Fibroblast of lung (primary cell): ENCODE data around the gene HIPK4.

Experiments
- EZH2 ChIP-seq: IDR thresholded peaks from 2 replicates; pipeline ENCODE4 v1.5.1; 2012; ENCODE audit warnings: low read length, control low read depth, mild to moderate bottlenecking; ENCODE audit errors: missing control alignments
- TF ChIP-seq, protein P1 (sequence below), 2 donors: IDR thresholded peaks in 1 of 2; conservative IDR thresholded peaks in 1 of 2; 1 replicate in 1 of 2; 2 replicates in 1 of 2; pipeline ENCODE4 v1.5.1; 2011 to 2012; ENCODE audit warnings: low read length in 2 of 2, control low read depth in 1 of 2, inconsistent platforms in 1 of 2, low read depth in 1 of 2, mild to moderate bottlenecking in 1 of 2

DNA sequence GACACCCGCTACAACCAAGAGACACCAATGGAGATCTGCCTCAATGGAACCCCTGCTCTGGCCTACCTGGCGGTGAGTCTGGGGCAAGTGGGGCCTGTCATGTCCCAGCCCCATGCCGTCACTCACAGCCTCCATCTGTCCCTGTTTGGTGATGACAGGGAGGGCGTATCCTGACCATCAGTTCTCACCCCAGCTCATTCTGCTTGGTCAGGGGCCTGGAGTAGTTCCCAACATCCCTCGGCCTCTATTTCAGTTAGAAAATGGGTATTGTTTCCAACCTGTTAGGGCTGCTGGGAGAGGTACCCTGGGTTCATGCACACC is 18.2 kb downstream of the HIPK4 start:
- TF ChIP-seq, protein P1, sequence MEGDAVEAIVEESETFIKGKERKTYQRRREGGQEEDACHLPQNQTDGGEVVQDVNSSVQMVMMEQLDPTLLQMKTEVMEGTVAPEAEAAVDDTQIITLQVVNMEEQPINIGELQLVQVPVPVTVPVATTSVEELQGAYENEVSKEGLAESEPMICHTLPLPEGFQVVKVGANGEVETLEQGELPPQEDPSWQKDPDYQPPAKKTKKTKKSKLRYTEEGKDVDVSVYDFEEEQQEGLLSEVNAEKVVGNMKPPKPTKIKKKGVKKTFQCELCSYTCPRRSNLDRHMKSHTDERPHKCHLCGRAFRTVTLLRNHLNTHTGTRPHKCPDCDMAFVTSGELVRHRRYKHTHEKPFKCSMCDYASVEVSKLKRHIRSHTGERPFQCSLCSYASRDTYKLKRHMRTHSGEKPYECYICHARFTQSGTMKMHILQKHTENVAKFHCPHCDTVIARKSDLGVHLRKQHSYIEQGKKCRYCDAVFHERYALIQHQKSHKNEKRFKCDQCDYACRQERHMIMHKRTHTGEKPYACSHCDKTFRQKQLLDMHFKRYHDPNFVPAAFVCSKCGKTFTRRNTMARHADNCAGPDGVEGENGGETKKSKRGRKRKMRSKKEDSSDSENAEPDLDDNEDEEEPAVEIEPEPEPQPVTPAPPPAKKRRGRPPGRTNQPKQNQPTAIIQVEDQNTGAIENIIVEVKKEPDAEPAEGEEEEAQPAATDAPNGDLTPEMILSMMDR (conservative IDR thresholded peaks at IDR 0.05 in 1 of 2, IDR thresholded peaks at IDR 0.05 in 1 of 2; ENCODE audit: low read depth in 1 of 2, low read length in 2 of 2) = no peak
- TF ChIP-seq EZH2 = no peak
